Mesothelial cell of epicardium (in vitro differentiated cells): ENCODE data around the gene NAB2. TPM values are rescaled to one million over a fixed set of nuclear protein-coding genes. Genes with fewer than 3 reads are reported as not detected.
"Not testable (repeated sequence)": the region's sequence is repeated elsewhere in the genome, so short reads cannot be mapped to it uniquely, and the experiment has no call there.

Experiments used
- DNase-seq, 2 experiments: peaks; one replicate each; pipeline ENCODE4 v3.0.0; 2021; ENCODE audit warnings: low spot score in 2 of 2; ENCODE audit not compliant: unreplicated experiment in 2 of 2
- H3K27ac Mint-ChIP-seq: 2 replicates; pipeline ENCODE4 v1.8.0; 2021; ENCODE audit warnings: mixed read lengths
- H3K27me3 Mint-ChIP-seq: 2 replicates; pipeline ENCODE4 v1.8.0; 2021; ENCODE audit warnings: low read depth, mixed read lengths
- H3K36me3 Mint-ChIP-seq: 2 replicates; pipeline ENCODE4 v1.8.0; 2021; ENCODE audit warnings: mixed read lengths
- H3K4me1 Mint-ChIP-seq: 2 replicates; pipeline ENCODE4 v1.8.0; 2021; ENCODE audit warnings: mixed read lengths
- H3K4me3 Mint-ChIP-seq: 2 replicates; pipeline ENCODE4 v1.8.0; 2021; ENCODE audit warnings: mild to moderate bottlenecking, moderate library complexity, mixed read lengths
- H3K9me3 Mint-ChIP-seq: 2 replicates; pipeline ENCODE4 v1.8.0; 2021; ENCODE audit warnings: mixed read lengths
- CTCF ChIP-seq: fragments of 200-600 bp; sonication (generic); IDR thresholded peaks from one replicate; pipeline ENCODE4 v1.5.0; 2021; ENCODE audit warnings: antibody characterized with exemption; ENCODE audit not compliant: unreplicated experiment
- total RNA-seq: library from RNA; stranded (reverse); gene quantifications from 3 replicates; pipeline ENCODE4 v1.2.1, GENCODE V29; 2021

The NAB2 gene
- total RNA-seq, 1 donor from 2014 or later, result 53.7 TPM

- Mint-ChIP-seq H3K4me1 (peaks cover 12% of the 10 kb centered on the region), H3K27ac (peak overlapping the region; percentile 84), H3K36me3 (peaks cover 6% of the 10 kb centered on the region), H3K9me3 (no peaks in the 10 kb centered on the region), H3K4me3 (no peak overlapping the region), H3K27me3 (no peaks in the 10 kb centered on the region)
- no peak for DNase-seq
- TF ChIP-seq CTCF, result no peak
These were observed 16.3 kb upstream of the NAB2 start for GRCh38 chr12:57072661-57073060.

- not testable (repeated sequence) for H3K4me3 Mint-ChIP-seq, H3K27me3 Mint-ChIP-seq, H3K36me3 Mint-ChIP-seq, H3K27ac Mint-ChIP-seq, DNase-seq, H3K9me3 Mint-ChIP-seq
- peaks cover 20% of the 10 kb centered on the region for H3K4me1 Mint-ChIP-seq
These were observed 15.1 kb upstream of the NAB2 start for GRCh38 chr12:57073566-57074450.

- no peak for TF ChIP-seq CTCF
- peaks cover 22% of the 10 kb centered on the region for H3K4me1 Mint-ChIP-seq
- H3K27me3 Mint-ChIP-seq, result no peaks in the 10 kb centered on the region
- peak; percentile 89 for DNase-seq
- no peaks in the 10 kb centered on the region for H3K9me3 Mint-ChIP-seq
- peak within 1 kb of the TSS; percentile 96 for H3K27ac Mint-ChIP-seq
- peak within 1 kb of the TSS; percentile 97 for H3K4me3 Mint-ChIP-seq
- H3K36me3 Mint-ChIP-seq, result peaks cover 4% of the 10 kb centered on the region
These were observed 10.2 kb upstream of the NAB2 start, which contains the start of gene NEMP1 for GRCh38 chr12:57078519-57079404. Gene NEMP1, minus strand, starts transcription at chr12:57078791. Its CDS starts 46 bp downstream, at chr12:57078745.

GRCh38 chr12:57079821-57080220, 9.1 kb upstream of the NAB2 start:
- no peak for TF ChIP-seq CTCF
- Mint-ChIP-seq H3K36me3 (peaks cover 4% of the 10 kb centered on the region), H3K27me3 (no peaks in the 10 kb centered on the region), H3K9me3 (no peaks in the 10 kb centered on the region), H3K4me3 (peak overlapping the region; percentile 10), H3K4me1 (peaks cover 27% of the 10 kb centered on the region), H3K27ac (peak overlapping the region; percentile 96)
- no peak for DNase-seq

- no peak overlapping the region for H3K4me3 Mint-ChIP-seq
- peaks cover 37% of the 10 kb centered on the region for H3K4me1 Mint-ChIP-seq
- TF ChIP-seq CTCF, result no peak
- DNase-seq, result no peak
- no peaks in the 10 kb centered on the region for H3K9me3 Mint-ChIP-seq
- peaks cover 4% of the 10 kb centered on the region for H3K36me3 Mint-ChIP-seq
- H3K27ac Mint-ChIP-seq, result no peak overlapping the region
- no peaks in the 10 kb centered on the region for H3K27me3 Mint-ChIP-seq
These were observed 8.1 kb upstream of the NAB2 start for GRCh38 chr12:57080855-57081254.
